GM23338 (cell line): Measurements from ENCODE around the gene F12.

Experiments
- CTCF ChIP-seq, 2 experiments: fragments of 200-600 bp in 1 of 2; sonication (generic) in 1 of 2; conservative IDR thresholded peaks; 2 replicates each; pipeline versions ENCODE4 v1.5.1 to v1.6.1; 2016 to 2017; ENCODE audit warnings: antibody characterized with exemption in 2 of 2, low read depth in 2 of 2, mild to moderate bottlenecking in 2 of 2, moderate library complexity in 1 of 2
- EZH2 ChIP-seq: fragments of 200-600 bp; sonication (generic); IDR thresholded peaks from one replicate; pipeline ENCODE4 v1.8.0; 2017; ENCODE audit warnings: antibody characterized with exemption, mild to moderate bottlenecking, low read depth; ENCODE audit not compliant: unreplicated experiment
- EZH2phosphoT487 ChIP-seq: fragments of 200-600 bp; sonication (generic); IDR thresholded peaks from one replicate; pipeline ENCODE4 v1.8.1; 2018; ENCODE audit warnings: antibody characterized with exemption; ENCODE audit not compliant: unreplicated experiment
- JUNB ChIP-seq: IDR thresholded peaks from one replicate; pipeline ENCODE4 v1.6.1; 2016; ENCODE audit warnings: antibody characterized with exemption; ENCODE audit not compliant: unreplicated experiment
- NANOG ChIP-seq: IDR thresholded peaks from 2 replicates; pipeline ENCODE4 v1.6.1; 2016; ENCODE audit warnings: antibody characterized with exemption, borderline replicate concordance
- POLR2AphosphoS5 ChIP-seq: IDR thresholded peaks from 2 replicates; pipeline ENCODE4 v1.6.1; 2016; ENCODE audit warnings: antibody characterized with exemption, low read depth
- REST ChIP-seq: IDR thresholded peaks from one replicate; pipeline ENCODE4 v1.6.1; 2018; ENCODE audit warnings: antibody characterized with exemption; ENCODE audit not compliant: unreplicated experiment
- STAT1 ChIP-seq: IDR thresholded peaks from one replicate; pipeline ENCODE4 v1.6.1; 2016; ENCODE audit warnings: antibody characterized with exemption; ENCODE audit not compliant: unreplicated experiment
- ZNF114 ChIP-seq: fragments of 250-450 bp; sonication (Bioruptor Pico); IDR thresholded peaks from 2 replicates; pipeline ENCODE4 v1.5.0; 2020; ENCODE audit warnings: mild to moderate bottlenecking, moderate library complexity
- ZNF331 ChIP-seq: fragments of 250-450 bp; sonication (Bioruptor Pico); IDR thresholded peaks from 2 replicates; pipeline ENCODE4 v1.5.0; 2020; ENCODE audit warnings: low read depth, mild to moderate bottlenecking, moderate library complexity
- ZNF462 ChIP-seq: fragments of 250-450 bp; sonication (Bioruptor Pico); IDR thresholded peaks from 2 replicates; pipeline ENCODE4 v1.5.0; 2020; ENCODE audit warnings: mild to moderate bottlenecking, moderate library complexity

- TF ChIP-seq EZH2phosphoT487 (no peak), CTCF (conservative IDR thresholded peaks at IDR 0.05; ENCODE audit: low read depth in 2 of 2) (no peak), POLR2AphosphoS5 (no peak), EZH2 (no peak), ZNF114 (CRISPR knock-in tag) (no peak), NANOG (no peak), STAT1 (no peak), REST (no peak), ZNF331 (CRISPR knock-in tag) (no peak), ZNF462 (CRISPR knock-in tag) (no peak), JUNB (no peak)
Measured at GRCh38 chr5:177405312-177405711, 4.1 kb downstream of the F12 start.
